Measurements from ENCODE around the gene VPS45.

The VPS45 gene

GRCh38 chr1:150146849-150147542 lies 79.4 kb downstream of the VPS45 start:
- Histone ChIP-seq H3K9me3 (ENCODE audit: control insufficient read depth, low read length) (no peaks in the 10 kb centered on the region), H3K27ac (ENCODE audit: low read depth, low read length, severe bottlenecking) (no peak overlapping the region), H3K4me3 (ENCODE audit: extremely low read depth, insufficient read depth, low read length, poor library complexity, severe bottlenecking) (no peak overlapping the region), H3K36me3 (ENCODE audit: control insufficient read depth, insufficient read depth, low read length) (peaks cover 11% of the 10 kb centered on the region), H3K4me1 (ENCODE audit: control insufficient read depth, insufficient read depth, low read length, poor library complexity, severe bottlenecking) (peaks cover 11% of the 10 kb centered on the region)
- WGBS, 2 experiments (ENCODE audit: insufficient coverage in 2 of 2) = 91 to 95% methylated on average over 3 to 5 of the region's 10 CpGs

- H3K9me3 ChIP-seq (ENCODE audit: control insufficient read depth, low read length) = no peaks in the 10 kb centered on the region
- peaks cover 24% of the 10 kb centered on the region for H3K4me1 ChIP-seq (ENCODE audit: control insufficient read depth, insufficient read depth, low read length, poor library complexity, severe bottlenecking)
- peak overlapping the region; percentile 90 for H3K4me3 ChIP-seq (ENCODE audit: extremely low read depth, insufficient read depth, low read length, poor library complexity, severe bottlenecking)
- peak overlapping the region; percentile 71 for H3K27ac ChIP-seq (ENCODE audit: low read depth, low read length, severe bottlenecking)
- WGBS, 2 experiments (ENCODE audit: insufficient coverage in 2 of 2) = 24 to 57% methylated on average over 3 of the region's 8 CpGs
- H3K36me3 ChIP-seq (ENCODE audit: control insufficient read depth, insufficient read depth, low read length) = peaks cover 24% of the 10 kb centered on the region
Observed at GRCh38 chr1:150148837-150149270, 81.3 kb downstream of the VPS45 start.

DNA sequence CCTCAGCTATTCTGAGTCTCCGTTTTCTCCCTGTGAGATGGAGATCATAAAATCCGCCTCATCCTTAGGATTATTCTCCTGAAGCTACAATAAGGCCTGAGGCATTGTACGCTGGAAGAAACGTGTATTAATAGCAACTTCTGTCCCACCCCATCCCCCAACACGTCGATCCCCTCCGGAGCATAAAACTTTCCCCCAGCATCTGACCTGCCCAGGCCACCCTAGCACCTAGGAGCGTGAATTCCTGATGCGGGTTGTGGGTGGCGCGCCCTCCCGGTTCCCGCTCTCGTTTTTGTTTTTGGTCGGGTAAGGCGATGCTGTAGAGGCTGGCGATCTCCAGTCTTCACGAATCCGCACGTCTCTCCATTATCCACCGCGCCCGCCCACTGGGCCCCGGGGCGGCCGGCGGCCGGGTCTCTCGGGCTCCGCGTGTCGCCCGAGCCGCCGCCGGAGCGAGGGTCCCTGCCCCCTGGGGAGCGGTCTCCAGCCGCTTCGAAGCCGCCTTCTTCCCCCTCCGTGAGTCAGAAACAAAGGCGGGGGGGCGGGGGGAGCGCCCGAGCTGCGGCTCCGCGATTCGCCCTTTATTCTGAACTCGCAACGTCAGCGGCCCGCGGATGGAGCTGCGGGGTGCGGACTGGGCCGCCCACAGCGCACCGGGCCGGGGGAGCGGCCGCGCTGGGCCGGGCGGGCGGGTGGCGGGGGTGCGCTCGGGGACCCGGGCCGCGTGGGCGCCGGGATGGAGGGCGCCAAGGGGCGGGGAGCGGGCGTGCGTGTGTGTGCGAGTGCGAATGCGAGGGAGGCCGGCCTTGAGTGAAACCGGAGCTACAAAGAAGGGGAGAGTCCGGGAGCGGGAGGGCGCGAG lies 81.9 kb downstream of the VPS45 start, which contains the start of gene PLEKHO1:
PLEKHO1 (plus strand) TSS at position 646 of the 862 bp plus-strand sequence. CDS start 342 bp downstream, outside the sequence.
- Histone ChIP-seq H3K27ac (ENCODE audit: low read depth, low read length, severe bottlenecking) (peak within 1 kb of the TSS; percentile 71), H3K4me3 (ENCODE audit: extremely low read depth, insufficient read depth, low read length, poor library complexity, severe bottlenecking) (peak within 1 kb of the TSS; percentile 90), H3K4me1 (ENCODE audit: control insufficient read depth, insufficient read depth, low read length, poor library complexity, severe bottlenecking) (peaks cover 29% of the 10 kb centered on the region), H3K36me3 (ENCODE audit: control insufficient read depth, insufficient read depth, low read length) (peaks cover 31% of the 10 kb centered on the region), H3K9me3 (ENCODE audit: control insufficient read depth, low read length) (no peaks in the 10 kb centered on the region)
- 1% methylated on average over 29 to 56 of the region's 89 CpGs for WGBS, 2 experiments (ENCODE audit: insufficient coverage in 2 of 2)

DNA sequence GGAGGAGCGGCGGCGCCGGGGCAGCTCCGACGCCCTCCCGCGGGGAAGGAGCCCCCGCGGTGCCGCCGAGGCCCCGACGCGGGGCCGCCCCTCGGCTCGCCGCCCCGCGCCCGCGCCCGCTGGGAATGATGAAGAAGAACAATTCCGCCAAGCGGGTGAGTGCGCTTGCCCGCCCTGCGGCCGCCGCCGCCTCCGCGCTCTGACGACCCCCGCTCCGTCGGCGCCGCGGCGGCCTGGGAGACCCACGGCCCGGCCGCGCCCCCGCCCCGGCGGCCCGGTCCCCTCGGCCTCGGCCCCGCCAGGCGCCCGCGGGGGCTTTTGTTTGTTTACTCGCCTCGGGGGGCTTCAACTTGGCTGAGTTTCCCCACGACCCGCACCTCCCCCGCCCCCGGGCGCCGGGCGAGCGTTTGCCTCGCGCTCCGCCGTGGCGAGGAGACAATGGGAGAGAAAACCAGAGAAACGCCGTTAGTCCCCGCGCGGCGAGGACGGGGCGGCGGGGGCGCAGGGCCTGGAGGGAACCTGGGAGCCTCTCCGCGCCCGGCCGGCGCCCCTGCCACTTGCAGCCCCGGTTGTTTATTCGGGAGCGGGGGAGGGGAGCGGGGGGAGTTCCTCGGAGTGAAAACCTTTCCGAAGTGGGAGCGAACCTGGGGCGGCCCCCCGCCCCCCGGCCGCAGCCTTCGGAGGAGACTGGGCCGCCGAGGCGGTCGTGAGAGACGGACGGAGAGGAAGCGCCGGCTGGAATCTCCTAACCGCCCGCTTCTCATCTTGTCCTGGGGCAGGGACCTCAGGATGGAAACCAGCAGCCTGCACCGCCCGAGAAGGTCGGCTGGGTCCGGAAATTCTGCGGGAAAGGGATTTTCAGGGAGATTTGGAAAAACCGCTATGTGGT lies 82.8 kb downstream of the VPS45 start:
- 0% methylated on average over 72 to 82 of the region's 114 CpGs for WGBS, 2 experiments (ENCODE audit: insufficient coverage in 2 of 2)
- Histone ChIP-seq H3K9me3 (ENCODE audit: control insufficient read depth, low read length) (no peaks in the 10 kb centered on the region), H3K27ac (ENCODE audit: low read depth, low read length, severe bottlenecking) (peak overlapping the region; percentile 71), H3K36me3 (ENCODE audit: control insufficient read depth, insufficient read depth, low read length) (peaks cover 36% of the 10 kb centered on the region), H3K4me1 (ENCODE audit: control insufficient read depth, insufficient read depth, low read length, poor library complexity, severe bottlenecking) (peaks cover 29% of the 10 kb centered on the region), H3K4me3 (ENCODE audit: extremely low read depth, insufficient read depth, low read length, poor library complexity, severe bottlenecking) (peak overlapping the region; percentile 90)

GRCh38 chr1:150151291-150152181 lies 84.0 kb downstream of the VPS45 start:
- peaks cover 36% of the 10 kb centered on the region for H3K4me1 ChIP-seq (ENCODE audit: control insufficient read depth, insufficient read depth, low read length, poor library complexity, severe bottlenecking)
- H3K9me3 ChIP-seq (ENCODE audit: control insufficient read depth, low read length) = no peaks in the 10 kb centered on the region
- WGBS, 2 experiments (ENCODE audit: insufficient coverage in 2 of 2) = 22 to 55% methylated on average over 4 to 8 of the region's 15 CpGs
- H3K4me3 ChIP-seq (ENCODE audit: extremely low read depth, insufficient read depth, low read length, poor library complexity, severe bottlenecking) = peak overlapping the region; percentile 90
- H3K36me3 ChIP-seq (ENCODE audit: control insufficient read depth, insufficient read depth, low read length) = peaks cover 47% of the 10 kb centered on the region
- H3K27ac ChIP-seq (ENCODE audit: low read depth, low read length, severe bottlenecking) = peak overlapping the region; percentile 73

DNA sequence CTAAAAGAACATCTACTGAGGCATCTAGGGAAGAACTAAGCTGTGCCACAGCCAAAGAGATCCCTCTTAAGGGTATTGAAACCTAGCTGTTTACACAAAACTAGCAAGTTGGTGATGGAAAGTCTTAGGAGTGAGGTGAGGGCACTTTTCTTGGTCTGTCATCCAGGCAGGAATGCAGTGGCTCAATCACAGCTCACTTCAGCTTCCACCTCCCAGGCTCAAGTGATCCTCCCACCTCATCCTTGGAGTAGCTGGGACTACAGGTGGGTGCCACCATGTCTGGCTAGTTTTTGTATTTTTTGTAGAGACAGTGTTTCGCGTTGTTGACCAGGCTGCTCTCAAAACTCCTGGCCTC lies 84.6 kb downstream of the VPS45 start:
- H3K4me1 ChIP-seq (ENCODE audit: control insufficient read depth, insufficient read depth, low read length, poor library complexity, severe bottlenecking) = peaks cover 43% of the 10 kb centered on the region
- H3K27ac ChIP-seq (ENCODE audit: low read depth, low read length, severe bottlenecking) = peak overlapping the region; percentile 73
- WGBS, 2 experiments (ENCODE audit: insufficient coverage in 2 of 2) = 89 to 100% methylated on average over 2 of the region's 2 CpGs
- peak overlapping the region; percentile 90 for H3K4me3 ChIP-seq (ENCODE audit: extremely low read depth, insufficient read depth, low read length, poor library complexity, severe bottlenecking)
- H3K36me3 ChIP-seq (ENCODE audit: control insufficient read depth, insufficient read depth, low read length) = peaks cover 53% of the 10 kb centered on the region
- no peaks in the 10 kb centered on the region for H3K9me3 ChIP-seq (ENCODE audit: control insufficient read depth, low read length)

GRCh38 chr1:150152772-150153456 lies 85.3 kb downstream of the VPS45 start:
- Histone ChIP-seq H3K4me3 (ENCODE audit: extremely low read depth, insufficient read depth, low read length, poor library complexity, severe bottlenecking) (no peak overlapping the region), H3K9me3 (ENCODE audit: control insufficient read depth, low read length) (no peaks in the 10 kb centered on the region), H3K36me3 (ENCODE audit: control insufficient read depth, insufficient read depth, low read length) (peaks cover 61% of the 10 kb centered on the region), H3K27ac (ENCODE audit: low read depth, low read length, severe bottlenecking) (no peak overlapping the region), H3K4me1 (ENCODE audit: control insufficient read depth, insufficient read depth, low read length, poor library complexity, severe bottlenecking) (peaks cover 46% of the 10 kb centered on the region)
- WGBS, 2 experiments (ENCODE audit: insufficient coverage in 2 of 2) = 78 to 99% methylated on average over 2 to 5 of the region's 8 CpGs

- Histone ChIP-seq H3K9me3 (ENCODE audit: control insufficient read depth, low read length) (no peaks in the 10 kb centered on the region), H3K36me3 (ENCODE audit: control insufficient read depth, insufficient read depth, low read length) (peaks cover 73% of the 10 kb centered on the region), H3K27ac (ENCODE audit: low read depth, low read length, severe bottlenecking) (no peak overlapping the region), H3K4me3 (ENCODE audit: extremely low read depth, insufficient read depth, low read length, poor library complexity, severe bottlenecking) (no peak overlapping the region), H3K4me1 (ENCODE audit: control insufficient read depth, insufficient read depth, low read length, poor library complexity, severe bottlenecking) (peaks cover 42% of the 10 kb centered on the region)
- WGBS, 2 experiments (ENCODE audit: insufficient coverage in 2 of 2) = no CpG with 5 or more reads among the region's 4 CpGs
Observed at GRCh38 chr1:150154143-150154542, 86.6 kb downstream of the VPS45 start.

DNA sequence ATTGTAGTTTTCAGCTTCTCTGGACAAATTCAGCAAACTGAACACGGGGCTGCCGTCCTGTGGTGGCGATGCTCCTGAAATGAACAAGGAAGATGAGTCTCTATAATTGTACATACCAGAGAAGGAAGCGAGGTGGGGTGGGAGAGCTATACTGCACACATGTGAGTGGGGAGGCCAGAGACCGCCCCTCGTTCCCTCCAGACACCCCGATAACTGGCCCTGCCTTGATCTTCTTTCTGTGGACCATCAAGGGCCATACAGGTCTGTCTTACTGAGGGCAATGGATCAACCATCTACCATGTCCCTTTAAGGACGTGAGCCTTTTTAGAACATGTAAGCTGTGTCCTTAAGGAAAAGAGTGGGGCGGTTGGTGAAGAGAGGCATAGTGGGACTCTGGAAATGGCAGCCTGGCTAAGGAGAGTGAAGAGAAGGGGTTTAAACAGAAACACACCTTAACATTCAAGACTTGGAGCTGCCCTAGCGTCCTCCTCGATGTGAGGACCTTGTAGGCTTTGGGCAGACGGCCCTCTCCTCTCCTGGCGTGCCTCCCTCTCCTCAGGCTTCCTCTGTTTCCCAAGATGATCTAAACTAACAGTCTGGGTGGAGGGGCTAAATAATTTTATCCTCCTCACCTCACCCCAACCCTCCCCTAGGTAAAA lies 88.0 kb downstream of the VPS45 start:
- 97 to 100% methylated on average over 7 of the region's 13 CpGs for WGBS, 2 experiments (ENCODE audit: insufficient coverage in 2 of 2)
- Histone ChIP-seq H3K27ac (ENCODE audit: low read depth, low read length, severe bottlenecking) (no peak overlapping the region), H3K36me3 (ENCODE audit: control insufficient read depth, insufficient read depth, low read length) (peaks cover 86% of the 10 kb centered on the region), H3K9me3 (ENCODE audit: control insufficient read depth, low read length) (no peaks in the 10 kb centered on the region), H3K4me1 (ENCODE audit: control insufficient read depth, insufficient read depth, low read length, poor library complexity, severe bottlenecking) (peaks cover 49% of the 10 kb centered on the region), H3K4me3 (ENCODE audit: extremely low read depth, insufficient read depth, low read length, poor library complexity, severe bottlenecking) (no peak overlapping the region)

All from mesodermal cell (in vitro differentiated cells).